Fibroblast of the aortic adventitia (primary cell): ENCODE results near the gene SLC22A2. TPM values are rescaled to one million over a fixed set of nuclear protein-coding genes. Genes with fewer than 3 reads are reported as not detected.

Experiments used
- DNase-seq: peaks from one replicate; pipeline ENCODE4 v3.0.0-alpha.2; 2010; ENCODE audit warnings: low read depth
- H3K4me3 ChIP-seq: 2 replicates; pipeline ENCODE4 v1.5.1; 2011; ENCODE audit warnings: low read depth, mild to moderate bottlenecking, control low read depth, low read length, moderate library complexity
- total RNA-seq: library from RNA; depleted of rRNA; stranded (reverse); fragments of >200 nt; gene quantifications from 2 replicates; pipeline ENCODE4 v1.2.3, GENCODE V29; 2012; ENCODE audit warnings: low replicate concordance
- TF ChIP-seq, protein P1 (sequence below): IDR thresholded peaks from 2 replicates; pipeline ENCODE4 v1.5.1; 2011; ENCODE audit warnings: mild to moderate bottlenecking, low read length, control low read depth, inconsistent platforms; ENCODE audit not compliant: insufficient read depth

The SLC22A2 gene
- total RNA-seq, 1 donor, result not detected

DNA sequence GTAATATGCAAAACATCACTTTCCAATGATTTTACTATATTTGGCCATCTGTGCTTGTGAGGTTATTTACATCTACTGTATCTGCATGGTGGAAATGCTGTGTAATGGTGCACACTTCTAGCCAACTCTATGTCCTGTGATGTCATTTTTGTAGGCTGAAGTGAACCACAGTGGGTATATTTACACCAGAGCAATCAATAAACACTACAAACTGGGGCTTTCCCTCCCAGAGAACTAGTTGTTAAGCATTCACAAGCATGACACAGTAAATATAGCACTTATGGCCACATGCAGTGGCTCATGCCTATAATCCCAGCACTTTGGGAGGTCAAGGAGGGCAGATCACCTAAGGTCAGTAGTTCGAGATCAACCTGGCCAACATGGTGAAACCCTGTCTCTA is 4.9 kb downstream of the SLC22A2 start:
- no peak overlapping the region for H3K4me3 ChIP-seq
- TF ChIP-seq, protein P1, sequence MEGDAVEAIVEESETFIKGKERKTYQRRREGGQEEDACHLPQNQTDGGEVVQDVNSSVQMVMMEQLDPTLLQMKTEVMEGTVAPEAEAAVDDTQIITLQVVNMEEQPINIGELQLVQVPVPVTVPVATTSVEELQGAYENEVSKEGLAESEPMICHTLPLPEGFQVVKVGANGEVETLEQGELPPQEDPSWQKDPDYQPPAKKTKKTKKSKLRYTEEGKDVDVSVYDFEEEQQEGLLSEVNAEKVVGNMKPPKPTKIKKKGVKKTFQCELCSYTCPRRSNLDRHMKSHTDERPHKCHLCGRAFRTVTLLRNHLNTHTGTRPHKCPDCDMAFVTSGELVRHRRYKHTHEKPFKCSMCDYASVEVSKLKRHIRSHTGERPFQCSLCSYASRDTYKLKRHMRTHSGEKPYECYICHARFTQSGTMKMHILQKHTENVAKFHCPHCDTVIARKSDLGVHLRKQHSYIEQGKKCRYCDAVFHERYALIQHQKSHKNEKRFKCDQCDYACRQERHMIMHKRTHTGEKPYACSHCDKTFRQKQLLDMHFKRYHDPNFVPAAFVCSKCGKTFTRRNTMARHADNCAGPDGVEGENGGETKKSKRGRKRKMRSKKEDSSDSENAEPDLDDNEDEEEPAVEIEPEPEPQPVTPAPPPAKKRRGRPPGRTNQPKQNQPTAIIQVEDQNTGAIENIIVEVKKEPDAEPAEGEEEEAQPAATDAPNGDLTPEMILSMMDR, result no peak
- DNase-seq, result no peak

DNA sequence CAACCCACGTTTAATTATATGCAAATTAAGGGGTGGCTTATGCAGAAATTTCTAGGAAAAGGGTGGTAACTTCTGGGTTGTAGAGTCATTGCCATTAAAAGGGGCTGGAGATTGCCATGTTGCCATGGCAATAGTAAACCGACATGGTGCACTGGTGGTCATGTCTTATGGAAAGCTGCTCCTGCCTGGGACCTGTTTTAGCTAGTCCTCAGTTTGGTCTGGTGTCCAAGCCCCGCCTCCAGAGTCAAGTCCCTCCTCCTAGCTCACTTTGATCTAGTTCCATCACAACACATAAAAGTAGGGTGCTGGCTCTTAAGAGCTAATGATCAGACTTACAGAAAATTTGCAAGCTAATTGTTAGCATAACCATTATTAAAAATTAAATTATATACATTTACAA is 5.3 kb downstream of the SLC22A2 start:
- TF ChIP-seq, protein P1, result no peak
- no peak overlapping the region for H3K4me3 ChIP-seq
- DNase-seq, result no peak

DNA sequence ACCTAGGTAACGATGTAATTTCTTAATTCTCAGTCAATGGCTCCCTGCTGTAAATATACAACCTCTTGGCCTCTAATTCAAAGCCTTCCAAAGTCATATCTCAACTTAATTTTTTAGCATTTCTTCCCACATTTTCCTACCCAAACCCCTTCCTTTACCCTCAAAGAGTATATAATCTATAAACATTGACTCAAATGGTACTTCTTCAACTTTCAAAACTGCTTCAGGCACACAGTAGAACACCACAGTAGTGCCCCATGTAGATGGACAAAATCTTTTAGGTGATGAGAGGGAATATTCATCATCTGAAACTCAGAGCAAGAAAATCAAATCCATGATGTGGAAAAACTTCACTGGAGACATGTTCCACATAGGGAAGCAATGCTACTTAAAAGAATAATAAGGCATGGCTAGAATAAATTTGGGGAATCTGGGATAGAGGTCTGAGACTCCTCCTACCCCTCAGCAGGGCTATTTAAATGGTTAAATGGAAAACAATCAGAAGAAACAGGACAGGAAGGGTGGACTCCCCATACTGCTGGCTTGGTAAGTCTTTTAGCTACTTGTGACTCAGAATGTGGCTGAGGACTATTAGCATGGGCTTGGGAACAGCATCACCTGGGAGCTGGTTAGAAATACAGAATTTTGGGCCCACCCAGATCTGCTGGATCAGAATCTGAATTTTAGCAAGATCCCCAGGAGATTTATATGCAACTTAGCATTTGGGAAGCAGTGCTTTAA is 6.4 kb downstream of the SLC22A2 start:
- no peak for DNase-seq
- H3K4me3 ChIP-seq, result no peak overlapping the region
- TF ChIP-seq, protein P1, result no peak

DNA sequence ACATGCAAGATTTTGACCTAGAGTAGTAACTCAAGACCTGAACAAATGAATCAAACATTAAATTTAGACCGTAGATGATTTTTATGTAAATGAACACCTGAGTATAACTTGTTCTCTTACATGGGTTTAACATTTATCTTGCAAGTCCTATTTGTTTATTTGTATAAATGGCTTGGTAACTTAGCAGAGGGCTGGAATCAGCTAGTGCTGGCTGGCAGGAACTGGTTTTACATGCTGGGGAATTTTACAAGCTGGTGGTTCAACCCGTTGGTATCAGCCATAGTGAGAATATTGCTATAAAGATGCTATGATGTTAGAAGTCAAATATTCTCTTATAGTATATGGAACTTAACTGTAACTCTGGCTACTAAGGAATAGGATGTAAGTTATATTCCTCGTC is 8.9 kb downstream of the SLC22A2 start:
- TF ChIP-seq, protein P1, result no peak
- DNase-seq, result no peak
- H3K4me3 ChIP-seq, result no peak overlapping the region

DNA sequence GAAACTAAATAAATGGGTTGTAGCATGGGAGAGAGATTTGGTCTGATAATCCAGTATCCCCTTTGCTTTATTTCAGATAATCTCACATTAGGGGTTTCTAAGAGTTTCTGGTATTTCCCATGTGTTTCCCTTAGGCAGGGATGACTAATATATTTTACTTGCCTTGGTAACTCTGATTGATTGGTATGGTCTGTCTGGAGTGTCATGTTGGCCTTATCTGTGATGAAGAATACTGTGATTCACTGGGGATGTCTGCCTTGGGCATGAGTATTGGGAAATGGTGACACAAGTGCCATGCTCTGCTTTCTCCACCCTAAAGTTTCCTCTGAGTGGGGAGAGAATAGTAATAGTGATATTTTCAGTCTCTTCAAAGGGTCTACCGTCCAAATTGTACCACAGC is 10.1 kb downstream of the SLC22A2 start:
- no peak overlapping the region for H3K4me3 ChIP-seq
- DNase-seq, result peak; percentile 19
- TF ChIP-seq, protein P1, result no peak

DNA sequence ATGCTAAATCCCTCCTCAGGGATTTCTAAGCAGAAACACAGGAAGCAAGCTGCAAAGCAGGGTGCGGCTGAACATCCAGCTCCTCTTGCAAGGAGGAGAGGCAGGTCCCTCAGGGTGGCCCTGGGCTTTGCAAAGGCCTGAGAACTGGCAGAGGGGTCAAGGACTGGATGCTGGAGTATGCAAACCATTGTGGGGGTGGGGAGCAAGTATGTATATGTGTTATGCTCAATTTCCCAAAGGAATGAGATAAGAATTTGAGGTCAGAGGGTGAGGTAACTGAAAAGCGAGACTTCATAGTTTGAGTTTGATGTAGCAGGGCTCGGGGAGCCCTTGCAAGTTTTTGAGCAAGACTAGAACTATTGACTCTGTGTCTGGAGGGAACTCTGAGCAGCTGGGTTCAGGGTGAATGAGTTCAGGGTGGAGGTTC is 11.2 kb downstream of the SLC22A2 start:
- no peak for DNase-seq
- TF ChIP-seq, protein P1, result no peak
- H3K4me3 ChIP-seq, result no peak overlapping the region

DNA sequence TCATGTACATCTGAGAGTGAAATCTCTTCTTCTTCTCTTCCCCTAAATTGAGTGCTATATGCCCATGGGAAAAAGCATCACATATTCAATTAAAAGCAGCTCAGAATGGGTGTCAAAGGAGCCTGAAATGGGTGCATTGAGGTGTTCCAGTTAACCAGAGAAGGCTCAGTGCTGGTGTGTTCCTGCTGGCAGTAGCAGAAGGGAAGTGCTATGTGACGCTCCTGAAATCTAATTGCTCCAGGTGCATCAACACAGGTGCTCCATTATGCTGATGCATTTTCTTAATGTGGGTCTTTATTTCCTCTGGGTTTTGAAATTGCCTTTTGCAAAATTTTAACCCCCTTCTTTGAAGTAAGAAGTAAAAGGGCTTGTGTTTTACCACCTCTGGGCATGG is 17.9 kb downstream of the SLC22A2 start:
- no peak for DNase-seq
- no peak overlapping the region for H3K4me3 ChIP-seq
- TF ChIP-seq, protein P1, result no peak
